Measurements from ENCODE around the gene F7. TPM values are rescaled to one million over a fixed set of nuclear protein-coding genes. Genes with fewer than 3 reads are reported as not detected.

F7 gene
- total and polyA plus RNA-seq, 9 of the 15 experiments (the other 6 are each of a cell fraction or from before 2014, with no cell fraction given): not detected

GRCh38 chr13:113149711-113150549, 44.3 kb downstream of the F7 start (continued):
- TF ChIP-seq SRSF9 (IDR thresholded peaks at IDR 0.05; ENCODE audit: borderline replicate concordance, low read depth, low read length): no peak

DNA sequence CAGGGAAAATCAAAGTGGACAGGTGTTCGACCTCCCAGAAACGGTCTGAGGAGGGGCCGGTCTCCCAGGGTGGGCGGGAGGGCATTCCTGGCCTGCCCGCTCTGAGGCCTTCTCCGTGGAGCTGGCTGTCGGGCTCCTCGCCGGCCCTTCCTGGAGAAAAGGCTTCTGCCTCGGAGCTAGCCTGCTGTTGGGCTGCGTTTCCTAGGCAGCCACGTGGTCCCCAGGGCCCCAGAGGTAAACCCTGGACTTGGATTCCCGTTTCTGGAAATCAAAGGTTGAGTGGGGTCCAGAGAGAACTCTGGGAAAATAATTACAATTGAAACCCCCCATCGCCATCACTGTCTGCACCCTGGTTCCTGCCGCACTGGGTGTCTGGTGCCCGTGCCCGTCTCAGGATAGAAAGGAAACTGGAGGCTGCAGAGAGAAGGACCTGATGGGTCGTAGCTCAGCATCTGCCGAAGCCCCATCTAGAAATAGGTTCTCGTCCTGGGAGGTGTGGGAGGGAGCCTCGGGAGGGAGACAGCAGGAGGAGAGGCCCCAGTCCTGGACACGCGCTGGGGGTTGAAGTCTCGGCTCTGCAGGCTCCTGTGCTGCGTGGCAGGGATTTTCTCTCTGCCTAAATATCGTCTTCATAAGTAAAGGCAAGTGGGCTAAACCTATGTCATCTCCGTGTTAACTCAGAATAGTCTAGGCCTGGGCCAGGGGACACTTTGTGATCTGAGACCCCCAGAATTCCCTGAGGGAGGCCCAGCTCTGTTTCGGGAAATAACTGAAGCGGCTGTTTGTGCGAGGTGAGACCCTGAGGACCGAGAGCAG, 45.2 kb downstream of the F7 start:
- Histone ChIP-seq H3K79me2 (ENCODE audit: control insufficient read depth, insufficient read depth, low read length) (no peaks in the 10 kb centered on the region), H4K20me1 (replicated peaks; ENCODE audit: control insufficient read depth, insufficient read depth, low read length) (no peaks in the 10 kb centered on the region), H2AFZ (ENCODE audit: low read depth, low read length) (no peak overlapping the region), H3K9me3 (replicated peaks; ENCODE audit: control insufficient read depth, insufficient read depth, low read depth, low read length) (no peaks in the 10 kb centered on the region), H3K4me3 (no peak overlapping the region), H3K4me2 (ENCODE audit: insufficient read depth, low read length) (no peak overlapping the region), H3K27me3 (ENCODE audit: control insufficient read depth in 2 of 2, insufficient read depth in 2 of 2, low read length in 2 of 2) (peaks cover 8 to 24% of the 10 kb centered on the region in 2 experiments; a peak in 4 of 5 replicates), H3K27ac (ENCODE audit: extremely low read depth, low read depth, low read length) (no peak overlapping the region), H3K4me1 (replicated peaks in 1 of 2; ENCODE audit: control insufficient read depth in 2 of 2, insufficient read depth in 2 of 2, low read length in 2 of 2) (peaks cover 16 to 25% of the 10 kb centered on the region in 2 experiments; a peak in 4 of 5 replicates), H3K9ac (ENCODE audit: insufficient read depth in 1 of 2, low read depth in 2 of 2, low read length in 2 of 2) (no peak overlapping the region), H3K36me3 (ENCODE audit: control insufficient read depth, insufficient read depth, low read length) (no peaks in the 10 kb centered on the region), H3K9me1 (ENCODE audit: control insufficient read depth, insufficient read depth, low read length) (no peaks in the 10 kb centered on the region)
- WGBS (ENCODE audit: insufficient coverage, low coverage, missing lambda C conversion rate): 54% methylated on average over 11 of the region's 31 CpGs
- TF ChIP-seq THRB (CRISPR knock-in tag; conservative IDR thresholded peaks at IDR 0.05): no peak
- TF ChIP-seq, protein P1, sequence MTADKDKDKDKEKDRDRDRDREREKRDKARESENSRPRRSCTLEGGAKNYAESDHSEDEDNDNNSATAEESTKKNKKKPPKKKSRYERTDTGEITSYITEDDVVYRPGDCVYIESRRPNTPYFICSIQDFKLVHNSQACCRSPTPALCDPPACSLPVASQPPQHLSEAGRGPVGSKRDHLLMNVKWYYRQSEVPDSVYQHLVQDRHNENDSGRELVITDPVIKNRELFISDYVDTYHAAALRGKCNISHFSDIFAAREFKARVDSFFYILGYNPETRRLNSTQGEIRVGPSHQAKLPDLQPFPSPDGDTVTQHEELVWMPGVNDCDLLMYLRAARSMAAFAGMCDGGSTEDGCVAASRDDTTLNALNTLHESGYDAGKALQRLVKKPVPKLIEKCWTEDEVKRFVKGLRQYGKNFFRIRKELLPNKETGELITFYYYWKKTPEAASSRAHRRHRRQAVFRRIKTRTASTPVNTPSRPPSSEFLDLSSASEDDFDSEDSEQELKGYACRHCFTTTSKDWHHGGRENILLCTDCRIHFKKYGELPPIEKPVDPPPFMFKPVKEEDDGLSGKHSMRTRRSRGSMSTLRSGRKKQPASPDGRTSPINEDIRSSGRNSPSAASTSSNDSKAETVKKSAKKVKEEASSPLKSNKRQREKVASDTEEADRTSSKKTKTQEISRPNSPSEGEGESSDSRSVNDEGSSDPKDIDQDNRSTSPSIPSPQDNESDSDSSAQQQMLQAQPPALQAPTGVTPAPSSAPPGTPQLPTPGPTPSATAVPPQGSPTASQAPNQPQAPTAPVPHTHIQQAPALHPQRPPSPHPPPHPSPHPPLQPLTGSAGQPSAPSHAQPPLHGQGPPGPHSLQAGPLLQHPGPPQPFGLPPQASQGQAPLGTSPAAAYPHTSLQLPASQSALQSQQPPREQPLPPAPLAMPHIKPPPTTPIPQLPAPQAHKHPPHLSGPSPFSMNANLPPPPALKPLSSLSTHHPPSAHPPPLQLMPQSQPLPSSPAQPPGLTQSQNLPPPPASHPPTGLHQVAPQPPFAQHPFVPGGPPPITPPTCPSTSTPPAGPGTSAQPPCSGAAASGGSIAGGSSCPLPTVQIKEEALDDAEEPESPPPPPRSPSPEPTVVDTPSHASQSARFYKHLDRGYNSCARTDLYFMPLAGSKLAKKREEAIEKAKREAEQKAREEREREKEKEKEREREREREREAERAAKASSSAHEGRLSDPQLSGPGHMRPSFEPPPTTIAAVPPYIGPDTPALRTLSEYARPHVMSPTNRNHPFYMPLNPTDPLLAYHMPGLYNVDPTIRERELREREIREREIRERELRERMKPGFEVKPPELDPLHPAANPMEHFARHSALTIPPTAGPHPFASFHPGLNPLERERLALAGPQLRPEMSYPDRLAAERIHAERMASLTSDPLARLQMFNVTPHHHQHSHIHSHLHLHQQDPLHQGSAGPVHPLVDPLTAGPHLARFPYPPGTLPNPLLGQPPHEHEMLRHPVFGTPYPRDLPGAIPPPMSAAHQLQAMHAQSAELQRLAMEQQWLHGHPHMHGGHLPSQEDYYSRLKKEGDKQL (CRISPR knock-in tag; IDR thresholded peaks at IDR 0.05; ENCODE audit: borderline replicate concordance): no peak
- DNase-seq (ENCODE audit: extremely low read depth in 1 of 4, low spot score in 3 of 4) (no peak), FAIRE-seq (no peak), ATAC-seq (no peak)
- BruUV-seq (replicated peaks): no TSS peak
- intact Hi-C loops (cut with micrococcal nuclease) (no loop called here), in situ Hi-C loops (cut with MboI) (no loop called here)
- ChIA-PET CTCF (ENCODE audit: low intra/inter-chr PET ratio) (no interaction called here), POLR2A (interaction anchor here (0.9 kb wide), 1 partner anchor 58 kb away, joined by 4 read pairs; the partner anchor contains the start of genes CUL4A and PCID2)
